DMS 273 treated with DMSO at 0.1 percent for 48 hours (cell line): ENCODE measurements around the gene HDDC3.

Experiments
- DNase-seq: peaks from one replicate; lab custom pipeline; 2025; lab: John Stamatoyannopoulos, UW

HDDC3 gene, protein sequence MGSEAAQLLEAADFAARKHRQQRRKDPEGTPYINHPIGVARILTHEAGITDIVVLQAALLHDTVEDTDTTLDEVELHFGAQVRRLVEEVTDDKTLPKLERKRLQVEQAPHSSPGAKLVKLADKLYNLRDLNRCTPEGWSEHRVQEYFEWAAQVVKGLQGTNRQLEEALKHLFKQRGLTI

DNA sequence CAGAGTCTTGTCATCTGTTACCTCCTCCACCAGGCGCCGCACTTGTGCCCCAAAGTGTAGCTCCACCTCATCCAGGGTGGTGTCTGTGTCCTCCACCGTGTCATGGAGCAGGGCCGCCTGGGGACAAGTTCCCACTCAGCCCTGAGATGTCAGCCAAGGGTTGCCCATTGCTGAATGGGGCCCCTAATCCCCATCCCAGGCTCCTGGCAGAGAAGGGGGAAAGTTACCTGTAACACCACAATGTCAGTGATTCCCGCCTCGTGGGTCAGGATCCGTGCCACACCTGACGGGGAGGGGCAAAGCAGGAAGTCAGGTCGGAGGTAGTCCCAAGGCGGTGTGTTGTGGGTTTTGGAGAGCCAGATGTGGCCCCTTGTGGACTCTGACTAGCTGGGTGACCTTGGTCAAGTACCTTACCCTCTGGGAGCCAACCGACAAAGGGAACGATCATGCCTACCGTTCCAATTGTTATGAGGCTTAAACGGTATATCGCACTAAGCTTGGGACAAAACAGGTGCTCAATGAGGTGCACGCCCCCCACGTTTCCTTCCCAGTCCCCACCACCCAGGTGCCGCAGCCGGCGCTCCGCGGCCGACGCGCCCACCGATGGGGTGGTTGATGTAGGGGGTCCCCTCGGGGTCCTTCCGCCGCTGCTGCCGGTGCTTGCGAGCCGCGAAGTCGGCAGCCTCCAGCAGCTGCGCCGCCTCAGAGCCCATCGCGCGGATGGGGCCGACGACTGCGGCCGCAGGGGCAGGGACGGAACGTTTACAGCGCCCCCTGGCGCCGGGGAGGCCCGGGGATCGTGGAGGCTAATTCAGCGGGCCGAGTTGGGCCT lies at the start of gene HDDC3:
TSS of gene HDDC3 (minus strand) at position 722 of the 832 bp plus-strand sequence. CDS start at position 713, 9 bp downstream.
- peak; percentile 33 for DNase-seq

DNA sequence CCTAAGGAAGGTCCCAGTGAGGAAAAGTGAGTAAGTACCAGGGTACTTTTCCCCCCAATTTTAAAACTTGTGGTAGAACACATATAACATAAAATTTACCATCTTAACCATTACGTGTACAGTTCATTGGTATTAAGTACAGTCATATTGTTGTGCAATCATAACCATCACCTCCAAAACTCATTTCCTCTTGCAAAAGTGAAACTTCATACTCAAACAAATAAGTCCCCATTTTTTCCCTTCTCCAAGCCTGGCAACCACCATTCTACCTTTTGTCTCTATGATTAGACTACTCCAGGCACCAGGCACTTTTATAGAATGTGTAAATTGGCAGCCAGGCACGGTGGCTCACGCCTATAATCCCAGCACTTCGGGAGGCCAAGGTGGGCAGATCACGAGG lies 49.8 kb upstream of the HDDC3 start:
- no peak for DNase-seq

DNA sequence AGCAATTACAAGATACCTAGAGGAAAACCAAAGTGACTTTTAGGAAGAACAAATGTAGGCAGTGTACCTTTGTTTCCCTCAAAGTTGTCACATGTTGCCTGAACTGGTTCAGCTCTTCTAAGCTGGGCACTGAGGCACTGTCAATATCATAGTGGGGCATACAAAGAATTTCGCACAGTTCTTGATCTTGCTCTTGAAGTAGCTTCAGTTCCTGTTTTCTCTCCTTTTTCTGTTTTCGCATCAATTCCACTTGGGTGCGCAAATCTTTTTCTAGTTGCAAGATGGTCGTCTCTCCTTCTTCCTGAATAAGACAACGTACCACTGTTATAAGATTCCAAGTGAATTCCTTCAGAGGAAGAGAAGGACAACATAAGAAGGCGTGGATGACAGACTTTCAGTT lies 49.3 kb upstream of the HDDC3 start:
- no peak for DNase-seq

DNA sequence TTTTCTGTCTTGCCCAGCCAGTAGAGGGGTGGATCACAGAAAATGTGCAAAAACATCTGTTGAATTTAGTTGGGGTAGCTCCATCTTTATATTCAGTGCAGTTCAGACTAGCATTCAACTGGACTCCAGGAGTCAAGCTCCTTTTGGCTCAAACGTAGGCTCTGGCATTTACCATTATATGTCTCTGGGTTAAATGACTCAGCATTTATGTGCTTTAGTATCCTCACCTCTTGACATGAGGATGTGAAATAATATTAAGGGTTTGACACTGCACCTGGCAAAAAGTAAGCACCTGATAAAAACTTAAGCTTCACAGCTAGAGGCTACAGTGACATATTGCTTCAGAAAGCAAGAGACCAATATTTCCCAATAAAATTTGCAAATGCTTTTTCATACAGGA lies 47.2 kb upstream of the HDDC3 start:
- DNase-seq = no peak

DNA sequence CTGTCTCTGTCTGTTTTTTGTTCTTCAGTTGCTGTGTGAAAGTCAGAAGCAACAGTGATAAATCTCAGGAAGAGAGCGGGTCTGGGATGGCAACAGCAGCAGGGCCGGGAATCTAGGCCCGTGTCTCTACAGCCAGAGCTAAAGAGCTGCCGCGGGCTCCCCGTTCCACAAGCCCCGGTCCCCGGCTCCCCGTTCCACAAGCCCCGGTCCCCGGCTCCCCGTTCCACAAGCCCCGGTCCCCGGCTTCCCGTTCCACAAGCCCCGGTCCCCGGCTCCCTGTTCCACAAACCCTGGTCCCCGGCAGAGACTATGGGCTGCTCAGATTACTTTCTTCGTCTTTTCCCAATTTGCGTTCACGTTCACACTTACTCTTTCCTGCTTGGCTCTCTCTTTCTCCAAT lies 41.9 kb upstream of the HDDC3 start:
- DNase-seq = no peak

DNA sequence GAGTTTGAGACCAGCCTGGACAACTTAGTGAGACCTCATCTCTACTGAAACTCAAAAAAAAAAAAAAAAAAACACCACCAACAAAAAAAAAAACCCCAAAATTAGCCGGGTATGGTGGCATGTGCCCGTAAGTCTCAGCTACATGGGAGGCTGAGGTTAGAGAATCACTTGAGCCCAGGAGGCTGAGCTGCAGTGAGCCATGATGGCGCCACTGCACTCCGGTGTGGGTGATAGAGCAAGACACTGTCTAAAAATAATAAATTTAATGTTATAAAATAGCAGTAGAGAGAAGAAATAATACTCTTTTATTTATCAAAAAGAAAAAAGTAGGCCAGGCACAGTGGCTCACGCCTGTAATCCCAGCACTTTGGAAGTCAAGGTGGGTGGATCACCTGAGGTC lies 39.8 kb upstream of the HDDC3 start:
- no peak for DNase-seq

DNA sequence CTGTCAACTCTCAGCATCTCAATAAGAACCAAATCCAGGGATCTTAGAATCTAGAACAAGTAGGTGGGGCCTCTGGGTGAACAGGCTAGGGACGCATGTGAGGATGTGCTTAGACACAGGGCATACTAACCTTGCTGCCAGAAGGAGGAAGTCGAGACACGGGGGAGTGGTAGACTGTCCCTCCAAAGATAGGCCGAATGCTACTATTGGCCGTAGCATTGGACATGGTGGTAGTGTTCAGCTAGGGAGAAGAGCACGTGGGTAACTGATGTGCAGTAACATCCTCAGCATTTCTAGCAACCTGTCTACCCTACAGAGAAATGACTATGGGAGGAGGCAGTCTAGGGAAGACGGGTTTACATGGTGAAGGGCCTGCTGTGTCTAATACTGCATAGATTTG lies 37.9 kb upstream of the HDDC3 start:
- DNase-seq = no peak

DNA sequence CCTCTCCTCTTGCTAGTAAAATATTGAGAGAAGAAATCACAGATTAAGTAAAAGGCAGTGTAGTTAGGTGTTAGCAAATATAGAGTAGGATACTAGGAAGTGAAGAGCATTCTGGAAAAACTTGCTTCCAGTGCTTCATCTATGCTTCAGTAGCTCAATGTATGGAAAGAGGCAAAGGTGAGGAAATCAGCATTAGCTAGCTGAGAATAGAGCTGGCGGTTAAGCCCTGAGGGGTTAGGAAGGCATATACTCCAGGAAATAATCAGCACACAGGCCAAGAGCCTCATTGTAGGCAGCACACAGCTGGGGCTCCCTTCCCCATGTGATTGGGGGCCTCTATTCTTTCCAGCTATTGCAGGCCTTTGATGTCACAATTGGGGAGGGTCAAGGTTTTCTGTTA lies 36.1 kb upstream of the HDDC3 start:
- no peak for DNase-seq

DNA sequence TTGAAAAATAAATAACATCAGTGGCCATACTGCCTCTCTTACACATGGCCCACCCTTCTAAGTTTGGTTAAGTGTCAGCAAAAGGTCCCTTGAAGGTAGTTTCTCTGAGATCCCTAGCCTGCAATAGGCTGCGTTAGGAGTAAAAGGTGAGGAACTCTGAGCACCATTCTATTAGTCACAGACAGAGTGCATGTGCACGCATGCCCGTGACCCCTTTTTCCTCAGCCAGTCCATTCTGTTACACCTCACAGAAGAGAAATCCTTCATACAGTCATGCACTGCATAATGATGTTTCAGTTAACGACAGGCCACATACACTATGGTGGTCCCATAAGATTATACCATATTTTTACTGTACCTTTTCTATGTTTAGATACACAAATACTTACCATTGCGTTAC lies 34.9 kb upstream of the HDDC3 start:
- no peak for DNase-seq

DNA sequence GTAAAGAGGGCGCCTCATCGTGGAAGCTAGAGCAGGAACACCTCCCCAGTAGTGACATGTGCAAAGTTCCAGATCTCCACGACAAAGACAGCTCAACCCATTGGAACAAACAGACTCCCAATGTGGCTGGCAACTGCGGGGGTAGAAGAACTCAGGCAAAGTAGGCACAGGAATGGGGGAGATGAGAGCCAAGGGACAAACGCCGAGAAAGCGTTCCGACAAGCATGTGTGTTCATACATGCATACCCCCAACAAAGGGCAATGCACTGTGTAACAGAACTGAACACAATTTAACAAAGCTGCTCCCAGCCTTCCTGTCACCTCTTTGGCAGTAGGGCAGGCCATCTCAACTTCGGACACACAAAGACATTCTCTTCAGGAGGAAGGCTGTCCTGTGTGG lies 33.9 kb upstream of the HDDC3 start:
- no peak for DNase-seq

DNA sequence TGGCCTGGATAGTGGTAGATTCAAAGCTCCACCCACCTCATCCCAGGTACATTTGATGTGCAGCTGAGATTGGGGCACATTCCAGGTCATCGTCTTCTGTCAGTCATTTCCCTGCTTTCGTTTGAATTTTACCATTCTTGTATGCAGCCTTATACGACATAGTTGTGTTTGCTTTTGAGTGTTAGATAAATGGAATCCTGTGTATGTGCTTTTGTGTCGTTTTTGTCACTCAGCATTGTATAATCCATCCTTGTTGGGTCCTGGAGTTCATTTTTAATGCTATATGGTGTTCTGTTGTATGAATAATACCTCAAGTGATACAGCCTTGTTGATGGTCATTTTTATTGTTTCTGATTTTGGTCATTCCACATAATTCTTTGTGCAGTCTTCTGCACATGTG lies 29.7 kb upstream of the HDDC3 start:
- DNase-seq = no peak

DNA sequence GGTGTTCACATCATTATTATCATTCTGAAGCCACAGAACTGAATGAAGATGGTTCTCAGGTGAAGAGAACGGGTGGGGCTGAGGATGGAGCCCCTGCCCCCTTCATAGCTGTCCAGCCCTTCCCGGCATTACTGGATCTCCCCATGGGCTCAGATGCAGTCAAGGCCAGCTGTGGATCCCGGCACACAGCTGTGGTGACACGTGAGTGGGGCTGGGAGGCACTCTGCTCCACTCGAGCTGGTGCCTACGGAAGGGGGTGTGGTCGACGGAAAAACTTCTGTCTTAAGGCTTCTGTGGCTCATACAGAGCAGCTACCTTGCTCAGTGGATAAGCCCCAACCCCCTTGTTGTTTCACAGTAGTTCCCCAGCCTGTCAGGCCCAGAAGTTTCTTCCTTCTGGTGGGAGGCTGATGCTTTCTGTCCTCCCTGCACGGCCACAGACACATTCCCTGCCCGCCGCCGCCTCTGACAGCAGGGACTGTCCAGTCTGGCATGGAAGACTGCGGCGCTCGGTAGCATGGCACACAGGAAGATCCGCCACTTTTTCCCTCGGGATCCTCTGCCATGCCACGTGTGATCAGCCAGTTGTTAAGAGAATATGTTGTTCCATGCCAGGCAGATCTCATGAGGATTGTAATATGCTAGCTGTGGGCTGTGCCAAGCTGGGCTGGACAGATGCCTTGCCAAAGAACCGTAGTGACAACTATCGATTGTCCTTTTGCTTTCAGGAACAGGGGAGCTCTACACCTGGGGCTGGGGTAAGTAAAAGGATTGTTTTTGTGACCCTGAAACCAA lies 28.1 kb upstream of the HDDC3 start:
- no peak for DNase-seq

DNA sequence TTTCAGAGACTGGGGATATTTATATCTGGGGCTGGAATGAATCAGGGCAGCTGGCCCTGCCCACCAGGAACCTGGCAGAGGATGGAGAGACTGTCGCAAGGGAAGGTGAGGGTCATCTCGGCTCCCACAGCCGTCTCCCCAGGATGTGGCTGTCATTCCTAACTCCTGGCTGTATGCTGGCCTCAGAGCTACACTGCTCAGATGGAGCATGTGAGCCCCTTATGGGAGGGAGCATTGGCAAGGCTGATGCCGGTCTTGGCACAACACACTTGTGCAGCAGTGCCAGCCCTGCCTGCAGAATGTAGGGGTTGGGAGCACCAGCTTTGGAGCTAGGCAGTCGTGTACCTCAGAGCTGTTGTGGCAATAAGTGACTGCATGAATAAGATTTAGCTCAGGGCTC lies 27.5 kb upstream of the HDDC3 start:
- no peak for DNase-seq

DNA sequence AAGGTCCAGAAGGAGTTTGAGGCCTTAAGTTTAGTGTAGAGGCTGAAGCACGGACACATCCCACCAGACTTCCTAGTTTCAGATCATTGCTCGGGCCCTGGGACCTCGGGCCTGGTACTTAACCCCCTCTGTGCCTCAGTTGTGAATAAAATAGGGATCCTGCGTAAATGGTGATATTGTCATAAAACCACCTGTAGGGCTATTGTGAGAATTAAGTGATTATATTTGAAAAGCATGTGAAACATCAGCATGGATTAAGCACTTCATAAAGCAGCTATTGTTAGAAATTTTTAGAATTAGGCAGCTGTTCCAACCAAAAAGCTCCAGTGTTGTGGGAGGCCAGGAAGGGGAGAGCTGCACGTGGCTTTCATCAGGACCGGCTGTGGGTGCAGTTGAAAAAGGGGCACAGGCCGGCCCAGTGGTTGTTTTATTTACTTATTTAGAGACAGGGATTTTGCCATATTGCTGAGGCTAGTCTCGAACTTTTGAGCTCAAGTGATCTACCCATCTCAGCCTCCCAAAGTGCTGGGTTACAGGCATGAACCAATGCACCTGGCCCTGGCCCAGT lies 26.8 kb upstream of the HDDC3 start:
- no peak for DNase-seq

DNA sequence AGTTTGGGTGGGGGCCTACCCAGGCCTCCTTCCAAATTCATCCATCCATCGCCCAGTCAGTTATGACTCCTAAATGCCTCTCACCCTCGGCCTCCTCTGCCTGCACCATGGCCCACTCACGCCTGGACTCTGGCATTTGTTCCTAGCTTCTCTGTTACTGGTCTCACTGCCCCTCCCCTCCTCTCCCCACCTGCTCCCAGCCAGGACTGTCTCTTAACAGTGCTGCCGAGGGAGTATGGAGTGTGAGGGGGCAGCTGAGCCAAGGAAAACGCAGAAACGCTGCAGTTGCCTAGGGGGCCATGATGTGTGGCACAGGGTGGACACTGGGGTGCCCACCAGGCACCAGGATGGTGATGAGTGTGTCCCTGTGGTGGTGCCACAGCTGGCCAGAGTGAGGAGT lies 25.4 kb upstream of the HDDC3 start:
- no peak for DNase-seq

DNA sequence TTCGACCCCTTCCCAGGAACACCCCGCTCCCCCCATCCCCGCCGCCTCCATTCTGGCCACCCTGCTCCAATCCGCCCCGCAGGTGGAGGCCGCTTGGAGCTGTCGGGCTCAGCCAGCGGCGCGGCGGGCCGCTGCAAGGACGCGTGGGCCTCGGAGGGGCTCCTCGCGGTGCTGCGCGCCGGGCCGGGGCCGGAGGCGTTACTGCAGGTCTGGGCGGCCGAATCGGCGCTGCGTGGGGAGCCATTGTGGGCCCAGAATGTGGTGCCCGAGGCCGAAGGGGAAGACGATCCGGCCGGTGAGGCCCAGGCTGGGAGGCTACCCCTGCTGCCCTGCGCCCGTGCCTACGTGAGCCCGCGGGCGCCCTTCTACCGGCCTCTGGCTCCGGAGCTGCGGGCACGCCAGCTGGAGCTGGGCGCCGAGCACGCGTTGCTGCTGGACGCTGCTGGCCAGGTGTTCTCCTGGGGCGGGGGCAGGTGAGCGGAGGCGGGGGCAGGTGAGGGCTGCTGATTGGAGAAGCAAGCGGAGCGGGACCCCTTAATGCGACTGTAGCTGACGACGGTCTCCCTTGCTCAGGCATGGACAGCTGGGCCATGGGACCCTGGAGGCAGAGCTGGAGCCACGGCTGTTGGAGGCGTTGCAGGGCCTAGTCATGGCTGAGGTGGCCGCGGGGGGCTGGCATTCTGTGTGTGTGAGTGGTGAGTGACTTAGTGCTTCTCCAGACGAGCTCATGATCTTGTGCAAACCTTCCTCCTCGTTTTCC lies 24.9 kb upstream of the HDDC3 start:
- DNase-seq = no peak

DNA sequence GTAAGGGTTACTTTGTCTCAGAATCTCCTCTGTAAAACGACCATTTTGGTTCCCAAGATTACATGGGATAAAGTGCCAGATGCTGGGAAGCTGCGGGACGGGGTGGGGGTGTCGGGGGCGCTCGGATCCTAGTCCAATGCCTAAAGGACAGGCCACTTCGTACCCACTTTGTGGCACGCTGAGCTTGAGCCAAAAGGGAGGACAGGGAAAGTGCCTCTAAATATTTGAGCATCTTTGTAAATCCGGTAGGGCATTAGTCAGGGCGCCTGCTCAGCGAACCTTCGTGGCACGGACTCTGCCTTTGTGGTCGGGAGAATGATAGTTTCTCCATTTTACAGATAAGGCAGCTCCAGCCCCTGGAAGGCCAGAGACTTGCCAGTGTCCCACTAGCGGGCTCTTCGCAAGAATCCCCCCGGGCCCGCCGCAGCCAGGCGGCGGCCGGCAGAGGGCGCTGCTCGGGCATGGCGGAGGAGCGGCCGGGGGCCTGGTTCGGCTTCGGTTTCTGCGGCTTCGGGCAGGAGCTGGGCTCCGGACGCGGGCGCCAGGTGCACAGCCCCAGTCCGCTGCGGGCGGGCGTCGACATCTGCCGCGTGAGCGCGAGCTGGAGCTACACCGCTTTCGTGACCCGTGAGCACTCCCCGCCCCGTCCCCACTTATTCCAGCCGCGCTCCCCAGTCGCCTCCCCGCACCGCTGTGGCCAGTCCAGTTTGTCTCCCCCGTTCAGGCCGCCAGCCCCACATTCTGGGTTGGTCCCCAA lies 24.1 kb upstream of the HDDC3 start:
- DNase-seq = no peak

DNA sequence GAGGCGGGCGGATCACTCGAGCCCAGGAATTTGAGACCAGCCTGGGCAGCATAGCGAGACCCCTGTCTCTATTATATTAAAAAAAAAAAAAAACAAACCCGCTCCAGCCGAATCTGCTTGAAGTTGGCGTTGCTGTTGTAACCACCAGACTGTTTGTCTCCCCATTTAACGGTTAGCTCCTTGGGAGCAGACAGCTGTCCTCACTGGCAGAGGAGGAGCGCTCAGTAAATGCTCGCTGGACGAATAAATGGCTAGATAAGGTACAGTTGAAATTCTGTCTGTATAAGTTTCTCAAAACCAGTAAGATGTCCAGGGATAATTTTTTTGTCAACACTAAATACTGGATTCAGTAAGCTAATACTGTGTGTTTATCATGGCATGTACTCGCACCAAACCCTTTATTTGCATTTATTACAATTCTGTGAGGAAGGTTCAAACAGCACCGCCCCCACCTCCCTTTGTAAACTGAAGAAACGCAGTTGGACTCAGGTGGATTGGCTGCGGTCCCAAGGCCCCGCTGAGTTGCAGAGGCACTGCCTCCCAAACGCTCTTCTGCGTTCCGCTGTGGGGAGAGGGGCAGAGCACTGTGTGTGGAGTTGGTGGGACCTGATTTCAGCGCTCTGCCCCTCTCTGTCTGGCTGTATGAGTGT lies 23.4 kb upstream of the HDDC3 start:
- DNase-seq = no peak

DNA sequence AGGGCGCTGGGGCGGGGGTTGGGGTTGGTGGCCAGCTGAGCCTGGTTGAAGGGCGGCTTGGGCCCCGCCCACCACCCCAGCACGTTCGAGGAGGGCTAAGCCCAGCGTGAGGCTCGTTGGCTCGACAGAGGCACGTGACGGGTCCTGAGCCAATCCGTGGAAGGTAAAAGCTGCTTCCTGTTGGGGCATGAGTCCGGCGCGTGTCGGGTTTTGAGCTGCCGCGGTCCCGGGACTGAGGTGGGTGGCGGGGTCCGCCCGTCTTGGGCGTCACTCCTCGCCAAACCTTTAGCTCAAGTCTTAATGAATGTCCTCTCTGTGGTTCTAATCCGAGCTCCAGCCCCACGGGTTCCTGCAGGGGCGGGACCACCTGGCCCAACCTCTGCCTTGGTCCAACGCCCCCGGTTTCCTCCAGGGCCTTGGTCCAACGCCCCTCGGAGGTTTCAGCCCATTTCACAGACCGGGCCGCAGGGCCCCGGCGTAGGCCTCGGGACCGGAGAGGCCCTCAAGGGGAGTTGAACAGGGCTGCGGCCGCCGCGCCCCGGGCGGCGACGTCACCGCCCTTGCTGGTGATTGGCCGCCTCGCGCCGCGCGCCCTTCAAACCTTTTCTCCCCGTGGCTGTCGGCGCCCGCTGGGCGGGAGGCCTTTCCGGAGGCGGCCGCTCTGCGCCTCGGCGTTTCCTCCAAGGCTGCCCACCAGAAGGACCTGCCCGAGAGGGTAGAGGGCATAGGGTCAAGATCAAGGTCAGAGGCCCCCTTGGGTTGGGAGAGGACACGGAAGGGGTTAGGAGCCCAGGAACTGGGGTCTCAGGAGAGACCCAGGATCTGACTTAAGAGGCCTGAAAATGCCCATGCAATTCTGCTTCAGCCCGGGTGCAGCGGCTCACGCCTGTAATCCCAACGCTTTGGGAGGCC lies 22.6 kb upstream of the HDDC3 start, which contains the start of gene RCCD1:
TSS of gene RCCD1 (plus strand) at position 173 of the 912 bp plus-strand sequence. CDS start 1,851 bp downstream, outside the sequence.
- DNase-seq = peak; percentile 78
